GM03348 (cell line): ENCODE results near the gene KCNC1.
A peak's percentile ranks its signal among the peaks of the same experiment; 100 is the strongest.

Experiments
- DNase-seq: peaks from one replicate; pipeline ENCODE4 v3.0.0; 2012; ENCODE audit warnings: low spot score

KCNC1 gene

DNA sequence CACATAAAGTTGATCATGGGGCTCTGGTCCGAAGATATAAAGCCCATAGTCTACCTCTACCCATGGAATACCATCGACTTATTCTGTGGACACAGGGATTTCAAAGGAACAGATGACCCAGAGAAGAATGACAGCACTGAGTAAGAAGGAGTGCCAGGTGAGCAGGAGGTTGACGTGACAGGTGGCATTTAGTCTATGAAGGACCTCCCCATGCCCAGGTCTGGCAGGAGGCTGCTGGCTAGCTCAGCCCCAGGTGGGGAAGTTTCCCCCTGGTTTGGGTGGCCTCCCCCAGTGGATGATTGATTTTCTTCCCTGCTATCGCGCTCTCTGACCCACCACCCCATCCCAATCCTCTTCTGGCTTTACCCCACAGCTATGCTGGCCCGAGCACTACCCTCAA lies 39.1 kb downstream of the KCNC1 start:
- no peak for DNase-seq

DNA sequence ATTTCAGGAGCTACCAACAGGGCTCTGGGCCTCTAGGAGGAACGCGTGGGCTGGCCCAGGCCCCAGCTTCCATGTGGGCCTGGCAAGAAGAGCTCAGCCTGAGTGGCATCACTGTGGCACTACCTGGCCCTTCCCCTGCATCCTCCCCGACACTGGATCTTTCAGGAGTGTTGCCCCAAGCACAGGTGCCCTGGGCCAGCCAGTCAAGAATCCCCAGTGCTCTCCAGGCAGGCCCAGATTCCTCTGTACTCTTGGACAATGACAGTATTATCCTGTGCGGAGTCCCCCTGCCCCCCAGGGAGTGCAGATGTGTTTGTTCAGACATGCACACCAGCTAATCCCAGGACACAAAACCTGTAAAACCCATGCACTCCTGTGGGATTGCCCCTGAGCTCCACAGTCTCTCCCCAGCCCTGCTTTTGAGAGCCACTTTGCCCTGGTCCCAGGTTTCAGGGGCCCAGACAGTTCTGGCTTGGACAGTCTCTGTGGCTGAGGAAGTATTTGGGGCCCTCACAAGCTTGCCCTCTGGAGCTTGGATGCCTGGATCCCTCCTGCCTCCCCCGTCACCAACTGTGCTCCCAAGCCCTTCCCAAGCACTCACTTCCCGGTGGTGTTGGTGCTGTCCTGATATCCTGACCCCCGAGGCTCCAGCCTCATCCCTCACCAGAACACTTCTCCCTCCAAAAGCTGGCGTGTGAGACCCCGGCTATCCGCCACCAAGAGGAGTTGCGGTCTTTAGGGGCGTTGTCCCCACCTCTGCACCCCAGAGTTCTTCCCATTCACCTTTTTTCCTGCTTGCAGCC lies 39.9 kb downstream of the KCNC1 start:
- no peak for DNase-seq

DNA sequence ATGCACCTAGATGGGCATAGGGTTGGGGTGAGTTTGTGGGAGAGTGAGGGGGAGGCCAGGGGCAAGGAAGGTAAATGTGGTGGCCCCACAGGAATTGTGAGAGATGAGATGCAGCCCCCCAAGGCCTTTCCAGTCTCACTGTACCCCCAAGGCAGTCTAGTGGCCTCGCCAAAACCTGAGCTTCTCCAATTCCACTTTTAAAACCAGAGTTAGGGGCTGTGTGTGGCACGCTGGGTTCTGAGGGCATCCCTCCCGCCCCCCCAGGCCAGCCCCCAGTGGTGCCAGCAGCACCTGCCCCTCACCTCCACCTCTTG lies 40.4 kb downstream of the KCNC1 start:
- no peak for DNase-seq

DNA sequence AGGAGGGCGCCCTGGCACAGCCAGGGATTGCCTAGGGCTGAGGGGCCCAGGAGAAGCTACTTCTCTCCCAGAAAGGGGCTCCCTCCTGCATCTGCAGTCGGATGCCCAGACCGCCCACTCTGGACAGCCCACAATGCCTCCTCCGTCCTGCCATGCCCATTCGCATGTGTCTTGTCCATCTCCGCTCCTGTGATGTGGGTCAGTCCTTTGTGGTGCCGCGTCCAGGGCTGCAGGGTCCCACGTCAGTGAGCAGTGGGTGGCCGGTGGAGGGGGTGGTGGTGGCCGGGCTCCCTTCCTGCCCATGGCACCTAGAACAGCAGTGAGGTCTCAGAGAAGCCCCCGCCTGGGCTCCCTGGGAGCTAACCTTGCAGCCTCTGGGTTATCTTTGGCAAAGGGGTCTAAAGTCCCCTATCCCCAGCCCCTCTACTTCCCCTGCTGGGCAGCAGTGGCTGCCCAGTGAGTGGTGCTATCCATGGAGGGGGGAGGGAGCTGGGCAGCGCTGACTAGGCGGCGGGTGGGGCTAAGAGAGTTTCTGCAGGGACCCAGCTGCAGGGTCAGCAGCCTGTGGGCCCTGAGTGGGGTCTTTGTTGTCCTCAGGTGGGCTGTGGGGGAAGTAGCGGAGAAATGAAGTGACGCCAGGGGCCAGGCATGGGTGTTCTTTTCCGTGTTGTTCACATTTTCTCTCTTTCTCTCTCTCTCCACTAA lies 41.1 kb downstream of the KCNC1 start:
- no peak for DNase-seq

- no peak for DNase-seq
Observed at GRCh38 chr11:17776212-17776875, 41.8 kb downstream of the KCNC1 start.

DNA sequence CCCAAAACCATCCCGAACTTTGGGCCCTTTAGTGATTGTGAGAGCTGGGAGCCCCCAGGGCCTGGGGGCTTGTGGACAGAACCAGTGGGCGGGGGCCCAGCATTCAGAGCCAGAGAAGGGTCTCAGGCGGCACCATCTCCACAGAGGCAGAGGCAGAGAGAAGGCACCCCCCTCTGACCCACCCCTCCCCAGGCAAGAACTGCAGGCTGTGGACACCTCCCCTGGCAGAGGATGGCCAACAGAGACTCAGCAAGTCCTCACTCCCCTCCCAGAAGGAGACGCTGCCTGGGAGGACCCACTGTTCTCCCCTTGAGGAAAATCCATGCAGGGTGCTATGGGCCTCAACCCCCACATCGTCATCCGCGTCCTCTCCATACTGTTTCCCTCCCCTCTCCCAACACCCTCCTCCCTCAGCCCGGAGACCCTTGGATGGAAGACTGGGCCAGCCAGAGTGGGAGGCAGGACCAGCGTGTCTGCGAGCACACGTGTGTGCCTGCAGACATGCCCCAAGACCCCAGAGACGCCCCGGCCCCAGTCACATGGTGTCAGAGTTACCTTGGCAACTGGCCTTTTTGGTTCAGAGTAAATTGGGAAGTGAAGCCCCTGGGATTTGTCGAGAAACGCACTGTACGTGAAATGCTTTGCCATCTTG lies 42.6 kb downstream of the KCNC1 start:
- DNase-seq, result no peak

GRCh38 chr11:17777738-17778091 lies 43.1 kb downstream of the KCNC1 start:
- DNase-seq, result no peak

DNA sequence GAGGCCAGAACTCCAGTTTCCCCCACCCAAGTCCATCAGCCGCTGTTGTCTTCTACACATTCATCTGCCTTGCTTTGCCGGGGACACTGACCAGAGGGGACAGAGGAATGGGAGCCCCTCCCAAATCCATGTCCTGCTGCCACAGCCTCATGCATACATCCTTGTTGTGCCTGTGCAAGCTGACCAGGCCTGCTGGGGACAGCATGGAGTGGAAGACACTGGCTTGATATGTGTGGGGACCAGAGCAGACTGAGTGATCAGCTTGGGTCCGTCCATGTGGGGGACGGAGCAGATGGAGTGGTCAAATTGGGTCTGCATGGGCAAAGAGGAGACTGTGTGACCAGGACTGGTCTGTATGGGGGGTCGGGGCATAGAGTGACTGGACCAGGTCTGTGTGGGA lies 43.8 kb downstream of the KCNC1 start:
- DNase-seq, result no peak

DNA sequence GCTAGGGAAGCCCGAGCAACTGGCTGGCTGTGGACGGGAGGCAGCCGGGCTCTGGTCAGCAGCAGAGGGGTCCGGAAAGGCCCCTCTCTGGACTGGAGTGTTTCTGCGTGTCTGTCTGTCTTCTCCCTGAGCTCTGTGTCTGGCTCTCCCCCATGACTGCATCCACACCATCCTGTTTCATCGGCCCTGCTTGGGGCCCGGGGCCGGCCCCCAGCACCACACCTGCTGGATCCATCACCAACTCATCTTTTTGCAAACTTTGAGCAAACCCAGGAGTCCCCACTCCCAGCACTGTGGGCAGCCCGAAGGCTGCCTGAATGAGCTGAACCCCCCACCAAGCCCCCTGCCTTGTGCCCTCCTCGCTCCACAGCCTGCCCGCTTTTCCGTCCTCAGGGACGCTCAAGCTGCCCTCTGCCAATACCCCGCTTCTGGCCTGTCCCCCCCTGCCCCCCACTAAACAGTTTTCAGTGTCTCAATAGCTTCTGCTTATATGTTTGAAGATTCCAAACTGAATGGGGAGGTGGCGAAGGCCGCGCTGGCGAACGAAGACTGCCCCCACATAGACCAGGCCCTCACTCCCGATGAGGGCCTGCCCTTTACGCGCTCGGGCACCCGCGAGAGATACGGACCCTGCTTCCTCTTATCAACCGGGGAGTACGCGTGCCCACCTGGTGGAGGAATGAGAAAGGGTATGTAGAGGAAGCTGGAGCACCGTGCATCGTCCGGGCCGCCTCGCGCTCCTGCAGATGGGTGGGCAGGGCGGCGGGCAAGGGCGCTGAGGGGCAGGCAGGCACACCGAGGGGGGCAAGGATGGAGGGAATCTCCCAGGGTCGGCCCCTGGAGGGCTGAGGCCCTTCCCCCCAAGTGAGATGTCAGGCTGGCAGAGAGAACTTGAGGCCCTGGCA lies 44.6 kb downstream of the KCNC1 start:
- no peak for DNase-seq

DNA sequence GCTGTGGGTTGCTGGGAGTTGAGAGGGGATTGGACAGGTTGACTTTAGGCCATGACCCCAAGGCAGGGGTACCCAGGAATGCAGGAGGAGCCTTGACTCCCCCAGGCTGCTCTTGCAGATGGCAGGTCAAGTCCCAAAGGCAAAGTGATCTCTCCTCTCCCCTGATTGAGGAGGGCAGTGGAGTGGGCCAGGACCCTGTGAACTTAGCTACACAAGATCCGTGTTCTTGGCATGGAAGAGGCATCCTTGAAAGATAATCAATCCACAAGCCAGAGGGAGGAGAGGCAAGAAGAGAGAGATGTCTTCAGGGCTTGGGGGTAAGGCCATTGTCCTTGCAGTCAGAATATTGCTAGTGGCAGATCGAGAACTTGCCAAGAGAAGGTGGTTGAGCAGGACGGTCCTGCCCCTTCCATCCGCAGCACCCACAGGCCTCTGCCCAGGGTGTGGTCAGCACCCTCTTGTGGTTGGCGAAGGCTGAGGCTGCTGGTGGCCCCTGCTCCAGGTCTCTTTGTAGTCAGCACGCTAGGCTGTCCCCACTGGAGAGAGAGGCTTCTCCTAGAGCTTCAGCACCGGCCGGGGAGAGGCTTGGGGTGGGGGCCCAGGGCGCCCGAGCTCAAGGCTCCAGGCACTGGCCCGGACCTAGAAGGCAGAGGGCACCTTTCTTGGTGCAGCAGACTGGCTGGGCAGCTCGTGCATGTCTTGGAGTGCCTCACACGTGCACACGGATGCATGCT lies 45.4 kb downstream of the KCNC1 start:
- no peak for DNase-seq

- DNase-seq, result no peak
Observed at GRCh38 chr11:17780668-17781067, 46.1 kb downstream of the KCNC1 start.

DNA sequence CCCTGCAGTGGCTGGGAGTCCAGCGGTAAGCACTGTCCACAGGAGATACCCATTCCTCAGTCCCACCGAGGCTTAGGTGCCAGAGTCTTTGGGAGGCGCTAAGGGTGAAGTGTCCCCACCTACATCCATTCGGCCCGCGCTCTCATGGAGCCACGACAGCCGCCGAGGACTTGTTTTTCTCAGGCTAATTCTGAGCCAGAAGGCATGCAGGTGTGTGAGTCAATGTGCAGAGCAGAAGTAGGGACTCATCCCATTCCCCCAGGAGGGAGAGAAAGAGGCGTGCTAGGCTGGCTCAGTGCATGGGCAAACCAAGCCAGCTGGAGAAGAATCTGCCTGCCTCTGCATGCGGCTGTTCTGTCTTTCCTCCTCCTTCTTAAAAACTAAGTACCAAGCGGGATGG lies 46.6 kb downstream of the KCNC1 start:
- no peak for DNase-seq

GRCh38 chr11:17781626-17782025 lies 47.0 kb downstream of the KCNC1 start:
- DNase-seq, result no peak

DNA sequence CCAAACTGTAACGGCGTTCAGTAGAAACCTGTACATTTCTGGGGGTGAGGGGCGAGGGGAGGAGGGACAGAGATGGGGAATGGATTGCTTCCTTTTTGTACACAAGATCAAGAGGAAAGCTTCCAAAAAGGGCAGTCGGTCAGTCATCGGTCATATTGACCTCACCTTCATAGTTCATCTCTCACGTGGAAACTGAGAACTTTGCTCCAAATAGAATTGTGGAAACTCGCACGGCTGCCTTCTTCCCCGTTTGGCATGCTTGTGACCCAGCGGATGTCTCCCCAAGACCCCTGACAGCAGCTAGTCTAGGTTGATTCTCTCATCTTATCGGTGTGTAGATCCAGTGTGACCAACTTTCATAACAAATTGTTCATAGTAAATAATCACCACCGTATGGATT lies 47.6 kb downstream of the KCNC1 start:
- no peak for DNase-seq

- DNase-seq, result no peak
Observed at GRCh38 chr11:17782603-17783337, 48.2 kb downstream of the KCNC1 start.

DNA sequence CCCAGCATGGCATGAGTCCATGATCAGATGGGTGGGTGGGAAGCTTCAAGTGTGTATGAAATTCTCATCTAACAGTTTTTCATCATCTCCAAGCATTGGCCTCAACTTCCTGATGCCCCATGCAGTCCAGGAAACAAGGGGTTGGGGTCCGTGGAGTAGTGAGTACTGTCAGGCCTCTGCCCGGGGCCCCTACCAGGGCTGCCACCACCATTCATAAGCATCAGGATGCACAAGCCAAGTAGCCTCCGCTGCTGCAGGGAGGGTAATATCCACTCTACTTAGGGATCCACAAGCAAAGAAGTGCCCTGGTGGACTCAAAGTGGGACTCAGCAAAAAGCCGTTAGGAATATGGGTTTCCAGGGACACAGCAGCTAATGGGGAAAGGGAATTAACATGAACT lies 49.3 kb downstream of the KCNC1 start:
- DNase-seq, result no peak

GRCh38 chr11:17786824-17787525 lies 52.4 kb downstream of the KCNC1 start:
- DNase-seq, result peak; percentile 86

GRCh38 chr11:17788084-17788483 lies 53.5 kb downstream of the KCNC1 start:
- no peak for DNase-seq

- no peak for DNase-seq
Observed at GRCh38 chr11:17790453-17790852, 55.9 kb downstream of the KCNC1 start.

DNA sequence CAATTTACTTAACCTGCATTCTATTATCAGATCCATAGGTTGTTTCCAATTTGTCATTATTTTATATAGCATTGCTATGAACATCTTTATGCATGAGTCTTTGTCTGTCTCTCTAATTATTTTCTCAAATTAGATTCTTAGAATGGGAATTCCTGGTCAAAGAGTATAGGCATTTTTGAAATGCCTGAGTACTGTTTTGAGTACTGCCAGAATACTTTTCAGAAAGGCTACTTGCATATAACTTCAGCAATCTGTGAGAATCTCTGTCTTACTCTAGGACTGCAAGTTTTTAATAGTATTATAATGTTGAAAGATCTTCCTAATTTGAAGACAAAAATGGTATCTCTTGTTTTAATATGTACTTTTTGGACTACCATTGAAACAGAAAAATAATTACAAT lies 56.6 kb downstream of the KCNC1 start:
- no peak for DNase-seq
